Measurements from ENCODE around the gene FILIP1.
"Not testable (repeated sequence)": the region's sequence is repeated elsewhere in the genome, so short reads cannot be mapped to it uniquely, and the experiment has no call there.

The FILIP1 gene

DNA sequence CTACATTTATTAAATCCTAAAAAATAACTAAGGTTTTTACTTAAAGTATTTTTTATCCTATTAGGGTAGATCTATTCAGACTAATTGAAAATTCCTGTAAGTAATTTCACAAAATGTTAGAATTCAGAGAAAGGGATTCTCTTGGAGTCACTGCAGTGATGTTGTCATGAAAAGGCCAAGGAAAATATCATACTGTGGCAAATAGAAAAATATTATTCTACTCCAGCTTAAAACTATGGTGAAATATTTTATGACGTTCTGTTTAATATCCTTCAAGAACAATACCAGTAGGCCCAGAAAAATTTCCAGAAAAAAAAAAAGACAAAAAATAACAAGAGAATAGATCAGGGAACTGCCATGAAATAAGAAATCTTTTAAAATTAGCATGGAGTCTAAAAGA, 73.6 kb downstream of the FILIP1 start:
- no peak for DNase-seq (ENCODE audit: low read depth in 2 of 2)

DNA sequence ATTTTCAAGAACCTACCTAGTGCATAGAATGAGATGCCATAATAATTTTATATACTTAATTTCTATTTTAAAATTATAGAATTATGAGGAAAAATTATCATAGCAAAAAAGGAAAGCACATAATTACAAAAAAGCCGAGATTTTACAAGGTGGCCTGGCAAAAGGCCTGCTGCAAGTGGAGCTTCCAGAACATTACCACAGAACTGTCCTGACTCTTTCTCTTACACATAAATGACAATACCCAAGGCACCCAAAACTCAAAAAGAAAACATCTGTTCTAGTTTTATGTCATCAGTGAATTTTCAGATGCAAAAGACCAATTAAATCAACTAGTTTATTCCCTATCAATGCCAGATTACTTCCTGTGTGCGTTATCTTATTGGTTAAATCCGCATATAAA, 74.2 kb downstream of the FILIP1 start:
- no peak for DNase-seq (ENCODE audit: low read depth in 2 of 2)

DNA sequence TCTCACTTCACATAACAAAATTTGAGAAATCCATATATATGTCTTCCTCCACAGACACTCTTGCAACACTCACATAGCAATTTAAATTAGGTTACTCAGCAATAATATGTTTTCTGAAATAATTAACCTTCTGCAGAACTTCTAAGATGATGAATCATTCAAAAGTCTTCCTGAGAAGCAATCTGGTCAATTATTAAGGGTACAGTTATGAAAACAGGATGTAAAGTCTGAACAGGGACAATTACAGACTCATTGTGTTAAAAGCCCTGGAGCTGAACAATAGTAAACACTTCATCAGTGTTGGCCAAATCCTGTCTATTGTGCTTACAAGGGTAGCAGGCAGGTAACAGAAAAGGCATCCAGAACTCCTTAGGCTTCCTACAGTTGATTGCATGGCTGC, 75.4 kb downstream of the FILIP1 start:
- DNase-seq (ENCODE audit: low read depth in 2 of 2): no peak

- DNase-seq (ENCODE audit: low read depth in 2 of 2): no peak
Observed at GRCh38 chr6:75416443-75416842, 77.2 kb downstream of the FILIP1 start.

DNA sequence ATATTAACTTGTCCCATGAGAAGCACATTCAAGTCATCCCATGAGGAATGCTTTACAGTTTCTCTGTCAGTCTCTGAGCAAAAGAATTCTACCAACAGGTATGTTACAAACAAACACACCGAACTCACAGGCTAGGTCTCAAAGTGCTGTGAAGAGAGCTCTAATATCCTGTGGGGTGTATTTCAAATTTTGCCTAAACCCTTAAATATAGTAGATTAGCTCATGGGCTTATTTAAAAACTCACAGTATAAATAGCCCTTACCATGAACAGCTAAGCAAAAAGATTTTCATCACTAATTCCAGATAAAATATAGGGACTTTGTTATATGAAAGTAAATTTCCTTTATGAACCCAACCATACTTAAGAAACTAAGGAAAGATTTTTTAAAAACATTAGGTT, 77.8 kb downstream of the FILIP1 start:
- DNase-seq (ENCODE audit: low read depth in 2 of 2): no peak

DNA sequence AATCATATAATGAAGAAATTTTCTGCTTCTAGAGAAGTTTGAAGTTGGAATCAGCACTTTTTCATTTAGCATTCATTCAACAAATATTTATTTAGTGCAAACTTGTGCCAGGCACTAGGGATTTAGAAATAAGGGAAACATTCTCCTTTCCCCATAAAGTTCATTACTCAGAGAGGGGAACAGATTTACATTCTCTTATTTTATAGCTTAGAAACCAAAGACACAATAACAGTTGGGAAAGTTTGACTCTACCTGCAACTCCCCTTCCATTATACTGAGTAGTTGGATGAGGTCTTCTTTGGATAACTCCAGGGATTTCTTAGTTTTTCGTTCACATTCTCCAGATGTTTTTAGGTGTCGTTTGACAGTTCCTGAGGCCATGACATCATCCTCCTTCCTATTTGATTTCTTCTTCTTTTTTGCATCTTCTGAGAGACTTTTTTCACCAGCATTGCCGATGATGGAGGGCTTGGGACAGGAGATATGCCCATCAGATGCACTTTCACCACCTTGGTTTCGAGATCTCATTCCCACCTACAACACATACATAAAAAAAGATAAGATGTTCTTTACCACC, 79.1 kb downstream of the FILIP1 start:
- no peak for DNase-seq (ENCODE audit: low read depth in 2 of 2)

DNA sequence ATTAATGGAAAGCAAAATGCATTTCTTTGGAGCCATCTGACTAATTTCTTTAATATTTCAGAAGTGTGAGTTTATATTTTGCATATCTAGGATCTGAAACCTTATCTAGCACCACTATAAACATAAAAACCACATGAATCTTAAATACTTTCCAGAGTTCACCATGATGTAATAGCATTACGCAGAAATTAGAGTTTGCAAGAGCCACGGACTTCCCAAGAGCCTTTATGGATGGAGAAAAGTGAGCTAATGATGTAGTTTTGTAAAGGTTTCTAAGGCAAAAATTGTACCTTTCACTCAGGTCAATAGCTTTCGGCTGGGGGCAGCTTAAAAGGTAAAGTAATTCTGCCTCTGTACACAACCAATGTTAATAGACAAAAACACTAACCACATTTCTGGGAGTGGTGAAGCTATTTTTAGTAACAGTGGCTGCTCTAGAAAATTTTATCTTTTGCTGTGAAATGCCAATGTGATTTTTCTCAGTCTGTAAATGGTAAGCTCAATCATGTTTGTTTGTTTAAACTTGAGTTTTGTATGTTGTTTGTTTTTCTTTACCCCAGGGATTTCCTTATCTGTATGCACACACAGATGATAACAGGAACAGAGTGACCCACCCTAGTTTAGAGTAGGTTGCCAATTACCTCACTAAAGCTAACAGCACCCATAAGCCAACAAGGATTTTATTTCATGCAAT, 80.5 kb downstream of the FILIP1 start:
- DNase-seq (ENCODE audit: low read depth in 2 of 2): no peak

DNA sequence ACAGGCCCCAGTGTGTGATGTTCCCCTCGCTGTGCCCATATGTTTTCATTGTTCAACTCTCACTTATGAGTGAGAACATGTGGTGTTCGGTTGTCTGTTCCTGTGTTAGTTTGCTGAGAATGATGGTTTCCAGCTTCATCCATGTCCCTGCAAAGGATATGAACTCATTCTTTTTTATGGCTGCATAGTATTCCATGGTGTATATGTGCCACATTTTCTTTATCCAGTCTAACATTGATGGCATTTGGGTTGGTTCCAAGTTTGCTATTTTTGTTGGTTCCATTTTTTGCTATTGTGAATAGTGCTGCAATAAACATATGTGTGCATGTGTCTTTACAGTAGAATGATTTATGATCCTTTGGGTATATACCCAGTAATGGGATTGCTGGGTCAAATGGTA, 83.0 kb downstream of the FILIP1 start:
- DNase-seq (ENCODE audit: low read depth in 2 of 2): not testable (repeated sequence)

DNA sequence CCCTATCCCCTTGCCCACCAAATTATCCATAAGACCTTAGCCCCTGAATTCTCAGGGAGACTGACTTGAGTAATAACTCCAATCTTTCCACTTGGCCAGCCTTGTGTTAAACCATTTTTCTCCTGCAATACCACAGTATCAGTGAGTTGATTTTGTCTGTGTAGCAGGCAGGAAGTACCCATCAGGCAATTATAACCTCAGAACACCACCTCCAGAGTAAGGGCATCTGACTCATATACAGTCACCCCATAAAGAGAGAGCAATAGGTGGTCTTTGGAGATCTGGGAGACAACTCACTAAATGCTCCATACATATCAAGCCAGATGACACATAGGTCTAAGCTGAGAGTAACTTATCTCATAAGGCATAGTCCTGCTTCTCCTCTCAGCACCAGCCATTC, 83.7 kb downstream of the FILIP1 start:
- DNase-seq (ENCODE audit: low read depth in 2 of 2): no peak

DNA sequence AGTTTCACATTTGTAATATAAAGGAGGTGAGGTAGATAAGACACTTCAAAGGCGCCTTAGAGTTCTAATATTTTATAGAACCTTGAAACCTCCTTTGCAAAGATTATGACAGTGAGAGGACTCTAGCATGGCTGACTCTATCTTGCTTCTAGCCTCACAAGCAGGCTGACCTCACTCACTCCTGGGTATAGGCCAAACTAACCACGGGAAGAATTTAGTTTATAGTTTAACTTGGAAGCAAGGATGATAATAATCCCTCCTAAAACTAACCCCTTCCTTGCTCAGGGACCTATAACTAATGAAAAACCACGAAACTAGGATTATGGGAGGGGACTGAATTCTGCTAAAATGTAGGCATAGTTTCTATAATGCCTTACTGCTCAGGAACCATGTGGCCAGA, 84.3 kb downstream of the FILIP1 start:
- DNase-seq (ENCODE audit: low read depth in 2 of 2): no peak

DNA sequence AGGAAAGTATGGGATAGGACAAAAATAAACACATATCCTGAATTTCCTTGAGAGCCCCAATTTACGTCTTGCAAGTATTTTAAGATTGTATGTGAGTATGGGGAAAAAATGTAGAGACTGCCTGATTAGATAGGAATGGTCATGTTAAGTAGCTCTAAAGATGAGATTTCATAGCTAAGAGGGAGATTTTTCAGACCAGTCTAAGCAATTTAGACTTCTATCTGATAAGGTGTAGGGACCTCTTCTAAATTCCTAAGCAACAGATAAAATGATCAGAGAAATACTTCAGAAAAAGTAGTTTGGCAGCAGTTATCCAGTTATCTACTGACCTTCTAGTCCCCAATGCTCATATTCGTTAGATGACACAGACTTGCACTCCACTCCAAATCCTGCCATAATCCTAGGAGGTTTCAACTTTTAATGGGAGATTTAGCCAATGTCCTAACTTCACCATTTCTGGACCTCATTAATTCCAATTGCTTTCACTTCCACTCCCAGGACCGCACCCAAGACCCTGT, 90.0 kb downstream of the FILIP1 start:
- DNase-seq (ENCODE audit: low read depth in 2 of 2): no peak

- no peak for DNase-seq (ENCODE audit: low read depth in 2 of 2)
Observed at GRCh38 chr6:75402296-75402695, 91.3 kb downstream of the FILIP1 start.

DNA sequence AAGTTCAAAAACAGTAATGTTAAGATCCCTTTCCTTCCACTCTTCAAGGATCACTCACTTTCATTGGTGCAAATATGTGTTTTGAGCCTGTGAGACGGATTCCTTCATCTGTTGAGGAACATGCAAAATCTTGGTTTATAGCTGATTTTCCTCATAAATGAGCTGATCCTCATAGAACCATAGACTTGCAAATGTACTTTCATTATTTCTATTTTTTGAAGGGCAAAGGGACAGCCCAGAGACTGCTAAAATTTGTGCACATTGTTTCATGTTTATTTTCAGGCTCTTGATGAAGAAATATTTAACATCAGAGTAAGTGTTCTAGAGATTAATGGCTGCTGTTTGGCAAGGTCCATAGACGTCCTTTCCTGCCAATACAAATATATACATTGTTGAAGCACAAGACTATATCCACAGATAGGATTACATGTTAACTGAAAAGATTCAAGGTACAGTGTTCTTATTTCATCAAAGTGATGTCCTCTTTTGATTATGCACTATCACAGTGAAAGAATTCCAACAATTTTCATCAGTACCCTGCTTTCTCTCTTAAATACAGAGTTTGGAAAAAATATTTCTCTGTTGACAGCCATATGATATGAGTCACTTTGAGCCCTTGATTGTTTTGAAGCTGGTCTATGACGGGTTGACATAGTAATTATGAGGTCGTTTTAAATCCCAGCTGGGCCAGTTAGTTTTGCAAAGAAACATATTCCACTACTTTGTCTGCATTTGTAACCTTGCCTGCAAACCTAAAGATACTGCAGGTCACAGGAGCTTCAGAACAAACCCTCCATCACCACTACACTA, 95.7 kb downstream of the FILIP1 start:
- DNase-seq (ENCODE audit: low read depth in 2 of 2): no peak

DNA sequence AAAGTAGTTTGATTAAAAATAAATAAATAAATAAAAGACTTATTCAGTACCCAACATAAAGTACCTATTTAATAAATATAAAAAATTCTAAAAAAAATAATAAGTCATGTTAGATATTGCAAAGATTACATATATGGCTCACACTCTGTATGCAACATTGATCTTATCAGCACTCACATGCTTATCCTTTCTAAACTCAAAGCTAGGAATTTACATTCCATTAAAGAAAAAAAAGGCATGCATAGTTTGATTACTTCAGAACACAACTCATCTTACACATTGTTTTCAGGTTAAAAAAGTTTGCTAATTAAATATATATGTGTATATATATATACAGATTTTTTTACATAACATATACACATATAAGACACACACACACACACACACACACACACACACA, 96.4 kb downstream of the FILIP1 start:
- no peak for DNase-seq (ENCODE audit: low read depth in 2 of 2)

DNA sequence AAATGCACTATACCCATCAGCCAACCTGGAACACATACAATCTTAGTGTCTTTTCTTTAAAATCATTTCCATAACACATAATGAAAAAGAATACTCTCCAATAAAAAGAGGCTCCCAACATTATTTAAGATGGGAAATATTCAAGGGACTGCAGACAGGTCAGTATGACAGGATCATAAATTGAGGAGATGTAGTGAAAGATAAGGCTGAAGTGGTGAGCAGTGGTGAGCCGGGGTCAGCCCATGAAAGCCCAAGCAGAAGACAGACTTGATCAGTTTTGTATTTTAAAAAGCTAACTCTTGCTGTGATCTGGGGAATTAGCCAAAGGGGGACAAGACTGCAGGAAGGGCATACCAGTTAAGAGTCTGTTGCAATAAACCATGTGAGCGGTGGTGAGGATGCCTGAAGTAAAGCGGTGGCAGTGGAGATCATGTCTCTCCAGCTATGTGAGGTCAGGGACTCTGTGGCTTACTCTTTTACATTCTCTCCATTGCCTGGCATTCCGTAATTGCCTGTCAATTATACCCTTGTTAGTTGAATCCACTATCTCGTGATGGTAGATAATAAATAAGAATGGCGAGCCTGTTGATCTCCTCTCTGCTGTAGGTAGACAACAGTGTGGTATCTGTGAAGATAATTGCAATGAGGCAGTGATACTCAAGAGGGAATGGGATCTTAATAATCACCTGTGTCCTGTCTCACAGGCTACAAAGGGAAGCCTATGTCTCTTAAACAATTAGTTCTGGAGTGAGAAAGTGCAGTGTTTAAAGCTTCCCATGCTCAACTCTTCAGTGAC, 97.4 kb downstream of the FILIP1 start:
- no peak for DNase-seq (ENCODE audit: low read depth in 2 of 2)

- DNase-seq (ENCODE audit: low read depth in 2 of 2): no peak
Observed at GRCh38 chr6:75393806-75394205, 99.8 kb downstream of the FILIP1 start.

- DNase-seq (ENCODE audit: low read depth in 2 of 2): no peak
Observed at GRCh38 chr6:75391276-75391675, 102.3 kb downstream of the FILIP1 start.

GRCh38 chr6:75386050-75386770, 107.4 kb downstream of the FILIP1 start:
- no peak for DNase-seq (ENCODE audit: low read depth in 2 of 2)

GRCh38 chr6:75384116-75384515, 109.5 kb downstream of the FILIP1 start:
- no peak for DNase-seq (ENCODE audit: low read depth in 2 of 2)

GRCh38 chr6:75382634-75382900, 111.0 kb downstream of the FILIP1 start:
- DNase-seq (ENCODE audit: low read depth in 2 of 2): no peak

DNA sequence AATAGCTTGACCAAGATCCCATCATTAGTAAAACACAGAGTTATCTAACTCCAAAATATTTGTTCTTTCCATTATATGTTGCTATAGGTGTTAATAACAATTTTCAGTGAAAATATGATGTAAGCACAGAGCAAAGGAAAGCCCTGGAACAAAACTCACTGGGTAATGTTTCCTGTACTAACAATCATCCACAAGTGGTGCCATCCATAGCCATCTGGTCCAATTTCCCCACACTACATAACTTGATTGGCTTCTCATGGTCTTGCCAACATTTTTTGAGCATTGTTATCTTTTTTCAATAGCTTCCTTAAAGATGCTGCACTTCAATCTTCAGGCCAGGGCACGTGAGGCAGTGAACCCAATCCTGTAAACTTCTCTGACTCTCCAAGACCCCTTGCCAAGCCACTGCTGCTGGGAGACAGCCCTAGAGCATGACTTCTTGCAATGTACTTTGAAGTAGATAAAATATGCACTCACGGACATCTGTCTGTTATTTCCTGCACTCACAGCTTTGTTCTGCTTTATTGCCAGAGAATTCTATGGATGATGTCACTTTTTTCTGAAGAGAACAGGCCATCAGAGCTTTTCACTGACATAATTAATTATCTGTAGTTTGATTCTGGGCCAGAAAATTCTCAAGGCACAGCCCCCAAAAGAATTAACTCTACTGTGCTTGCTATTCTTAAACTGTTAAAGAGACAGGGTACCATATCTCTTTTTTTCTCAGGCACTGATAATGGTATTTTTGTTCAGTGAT, 111.5 kb downstream of the FILIP1 start:
- DNase-seq (ENCODE audit: low read depth in 2 of 2): no peak
